GM12873 (cell line): Measurements from ENCODE around the gene C17orf67.

ENCODE experiments used
- CTCF ChIP-seq: IDR thresholded peaks from 2 replicates; pipeline ENCODE4 v1.5.1; 2012; ENCODE audit warnings: low read depth, mild to moderate bottlenecking, moderate library complexity, low read length, control low read depth; ENCODE audit not compliant: insufficient read depth; ENCODE audit errors: missing control alignments

The C17orf67 gene

DNA sequence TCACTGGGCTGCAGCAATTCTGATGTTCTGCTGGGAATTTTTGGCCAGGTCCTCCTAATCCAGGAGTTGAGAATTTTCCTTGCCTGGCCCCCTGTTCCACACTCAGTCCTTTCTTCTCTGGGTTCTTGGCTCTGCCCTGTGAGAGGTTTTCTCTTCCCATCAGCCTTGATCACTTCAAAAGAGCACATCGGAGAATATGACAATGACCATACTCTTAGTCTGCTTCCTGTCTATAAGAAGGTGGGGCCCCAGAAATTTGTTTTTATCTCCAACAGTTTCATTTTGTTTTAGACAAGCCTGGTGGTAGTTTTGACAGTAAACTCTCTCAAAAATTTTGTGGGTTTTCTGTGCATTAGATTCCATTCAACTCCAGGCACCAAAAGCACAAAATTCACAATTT lies 70.7 kb downstream of the C17orf67 start:
- TF ChIP-seq CTCF: no peak

- no peak for TF ChIP-seq CTCF
Observed at GRCh38 chr17:56762144-56762543, 71.6 kb downstream of the C17orf67 start.

GRCh38 chr17:56761387-56761786 lies 72.3 kb downstream of the C17orf67 start:
- TF ChIP-seq CTCF: no peak

DNA sequence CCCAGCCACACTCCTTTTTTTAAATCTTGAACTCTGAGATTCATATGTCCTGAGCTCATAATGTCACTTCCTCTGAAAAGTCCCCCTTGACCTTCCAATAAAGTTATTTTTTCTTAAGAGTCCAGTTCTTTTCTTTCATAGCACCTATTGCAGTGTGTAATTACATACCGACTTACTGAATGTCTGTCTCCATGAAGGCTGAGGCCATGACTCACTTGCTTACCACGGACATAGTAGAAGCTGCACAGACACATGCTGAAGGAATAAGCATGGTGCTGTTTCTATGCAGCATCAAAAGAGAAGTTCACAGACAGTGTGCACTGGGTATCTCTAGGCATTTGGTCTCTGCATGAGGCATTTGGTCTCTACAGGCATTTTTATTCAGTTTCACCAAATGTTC lies 77.2 kb downstream of the C17orf67 start:
- TF ChIP-seq CTCF: no peak

GRCh38 chr17:56755310-56755709 lies 78.4 kb downstream of the C17orf67 start:
- TF ChIP-seq CTCF: no peak

DNA sequence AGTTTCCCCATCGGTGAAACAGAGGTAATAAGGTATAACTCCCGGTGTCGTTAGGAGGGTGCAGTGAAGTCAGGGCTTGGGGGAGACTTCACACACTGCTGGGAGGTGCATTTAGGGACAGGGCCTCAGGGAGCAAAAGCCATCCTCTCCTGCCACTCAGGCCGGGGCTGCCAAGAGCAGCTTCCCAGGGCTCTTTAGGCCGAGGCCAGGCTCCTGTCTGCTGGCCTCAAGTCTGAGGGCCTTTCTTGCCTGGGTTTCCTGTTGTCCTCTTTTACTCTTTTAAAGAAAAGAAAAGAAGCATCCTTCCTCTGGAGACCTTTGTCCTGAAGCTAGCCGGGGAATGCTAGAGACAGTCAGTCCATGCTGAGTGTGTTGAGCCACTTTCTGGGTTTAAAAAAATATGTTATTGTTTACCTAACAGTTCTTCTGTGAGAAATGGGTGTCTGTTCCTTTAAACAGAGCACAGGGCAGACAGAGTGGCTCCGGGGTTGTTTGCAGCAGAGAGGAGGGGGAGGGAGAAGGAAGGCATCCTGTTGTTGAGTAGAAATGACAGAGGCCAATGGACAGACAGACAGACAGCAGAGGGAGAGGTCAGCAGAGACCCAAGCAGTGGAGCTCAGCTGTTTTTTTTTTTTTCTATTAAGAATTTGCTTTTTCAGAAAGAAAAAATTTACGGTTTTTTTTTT lies 79.1 kb downstream of the C17orf67 start:
- no peak for TF ChIP-seq CTCF

- no peak for TF ChIP-seq CTCF
Observed at GRCh38 chr17:56752263-56752836, 81.4 kb downstream of the C17orf67 start.
